IPS-18c (cell line): ENCODE data around the gene GOLGA6A.

Experiments
- H3K4me3 ChIP-seq: 2 replicates; pipeline ENCODE4 v1.7.0; 2013; ENCODE audit warnings: low read depth, mild to moderate bottlenecking, low read length, moderate library complexity; ENCODE audit not compliant: insufficient read depth
- H3K9me3 ChIP-seq: one replicate; pipeline ENCODE4 v1.6.1; 2013; ENCODE audit warnings: mild to moderate bottlenecking, low read length, moderate library complexity; ENCODE audit not compliant: control insufficient read depth, insufficient read depth

GOLGA6A gene

DNA sequence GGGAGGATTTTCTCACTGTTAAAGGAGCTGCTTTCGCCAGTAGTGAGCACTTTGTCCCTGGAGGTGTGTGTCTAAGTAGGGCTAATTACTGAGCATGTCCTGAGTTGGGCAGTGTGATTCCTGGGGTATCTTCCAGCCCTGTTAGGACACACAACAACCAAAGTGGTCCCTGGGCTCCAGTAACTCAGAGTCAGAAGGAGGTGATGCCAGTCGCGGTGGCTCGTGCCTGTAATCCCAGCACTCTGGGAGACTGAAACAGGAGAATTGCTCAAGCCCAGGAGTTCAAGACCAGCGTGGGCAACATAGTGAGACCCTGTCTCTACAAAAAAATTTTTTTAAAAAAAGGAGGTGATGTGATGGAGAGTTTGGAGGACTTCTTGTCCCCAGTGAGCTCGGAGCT is 50.3 kb downstream of the GOLGA6A start:
- no peaks in the 10 kb centered on the region for H3K9me3 ChIP-seq

DNA sequence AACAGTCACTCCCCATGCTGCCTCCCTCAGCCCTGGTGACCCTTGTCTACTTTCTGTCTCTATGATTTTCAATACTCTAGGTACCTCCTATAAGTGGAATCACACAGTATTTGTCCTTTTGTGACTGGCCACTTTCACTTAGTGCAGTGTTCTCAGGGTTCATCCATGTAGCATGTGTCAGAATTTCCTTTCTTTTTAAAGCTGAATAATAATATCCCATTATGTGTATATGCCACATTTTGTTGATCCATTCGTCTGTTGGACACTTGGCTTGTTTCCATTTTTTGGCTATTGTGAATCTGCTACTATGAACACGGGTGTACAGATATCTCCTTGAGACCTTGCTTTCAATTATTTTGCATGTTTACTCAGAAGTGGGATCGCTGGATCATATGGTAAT is 53.7 kb downstream of the GOLGA6A start:
- H3K9me3 ChIP-seq: no peaks in the 10 kb centered on the region
- H3K4me3 ChIP-seq: no peak overlapping the region

More for the DNA sequence above, 50.3 kb downstream of the GOLGA6A start:
- no peak overlapping the region for H3K4me3 ChIP-seq

DNA sequence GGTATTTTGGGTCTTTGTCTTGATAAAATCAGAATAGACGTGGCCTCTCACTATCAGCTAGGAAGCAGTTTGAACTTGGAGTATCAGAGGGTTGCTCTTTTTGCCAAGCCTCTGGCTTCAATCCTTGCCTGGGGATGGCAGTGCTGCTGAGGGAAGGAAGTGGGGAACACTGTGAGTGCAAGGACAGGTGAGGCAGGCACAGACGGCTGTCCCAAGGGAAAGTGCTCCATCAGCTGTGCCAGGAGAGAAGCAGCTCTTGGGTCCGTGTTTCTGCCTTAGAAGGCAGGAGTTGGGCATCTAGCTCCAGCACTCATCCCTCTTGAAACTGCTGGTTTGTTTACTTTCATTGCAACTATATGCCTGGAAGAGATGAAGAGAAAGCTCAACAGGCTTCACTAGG is 54.7 kb downstream of the GOLGA6A start:
- H3K4me3 ChIP-seq: no peak overlapping the region
- H3K9me3 ChIP-seq: no peaks in the 10 kb centered on the region

DNA sequence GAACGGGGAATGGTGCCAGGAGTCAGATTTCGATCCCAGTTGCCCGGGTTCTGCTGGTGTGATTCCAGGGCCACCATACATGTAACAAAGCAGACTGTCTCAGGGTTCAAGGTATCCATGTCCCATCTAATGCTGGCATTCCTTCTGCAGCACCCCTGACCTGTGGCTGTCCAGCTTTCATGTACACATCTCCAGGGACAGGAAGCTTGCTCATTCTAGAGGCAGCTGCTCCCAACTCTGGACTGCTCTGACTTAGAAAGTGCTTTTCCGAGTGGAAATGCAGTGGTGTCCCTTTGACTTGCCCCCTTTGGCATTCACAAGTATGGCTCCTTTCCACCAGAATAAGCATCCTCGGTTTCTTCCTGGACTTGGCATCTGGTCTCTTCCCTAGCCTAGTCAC is 56.9 kb downstream of the GOLGA6A start:
- no peaks in the 10 kb centered on the region for H3K9me3 ChIP-seq
- no peak overlapping the region for H3K4me3 ChIP-seq

DNA sequence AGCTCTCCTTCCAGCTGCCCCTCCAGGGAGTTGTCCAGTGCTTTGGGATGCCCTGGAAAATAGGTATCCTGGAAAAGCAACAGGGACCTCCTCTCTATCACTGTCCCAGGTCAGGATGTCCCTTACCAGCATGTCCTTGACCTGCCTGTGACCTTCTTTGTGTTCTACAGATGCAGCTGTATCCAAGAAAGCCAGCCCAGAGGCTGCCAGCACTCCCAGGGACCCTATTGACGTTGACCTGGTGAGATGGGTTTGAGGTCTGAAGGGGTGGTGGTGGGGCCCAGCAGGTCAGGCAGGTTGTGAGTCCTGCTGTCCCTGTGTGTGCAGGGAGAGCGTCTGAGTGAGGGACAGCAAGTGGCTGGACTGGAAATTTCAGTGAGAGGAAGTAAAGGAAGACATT is 57.7 kb downstream of the GOLGA6A start:
- no peak overlapping the region for H3K4me3 ChIP-seq
- H3K9me3 ChIP-seq: no peaks in the 10 kb centered on the region

DNA sequence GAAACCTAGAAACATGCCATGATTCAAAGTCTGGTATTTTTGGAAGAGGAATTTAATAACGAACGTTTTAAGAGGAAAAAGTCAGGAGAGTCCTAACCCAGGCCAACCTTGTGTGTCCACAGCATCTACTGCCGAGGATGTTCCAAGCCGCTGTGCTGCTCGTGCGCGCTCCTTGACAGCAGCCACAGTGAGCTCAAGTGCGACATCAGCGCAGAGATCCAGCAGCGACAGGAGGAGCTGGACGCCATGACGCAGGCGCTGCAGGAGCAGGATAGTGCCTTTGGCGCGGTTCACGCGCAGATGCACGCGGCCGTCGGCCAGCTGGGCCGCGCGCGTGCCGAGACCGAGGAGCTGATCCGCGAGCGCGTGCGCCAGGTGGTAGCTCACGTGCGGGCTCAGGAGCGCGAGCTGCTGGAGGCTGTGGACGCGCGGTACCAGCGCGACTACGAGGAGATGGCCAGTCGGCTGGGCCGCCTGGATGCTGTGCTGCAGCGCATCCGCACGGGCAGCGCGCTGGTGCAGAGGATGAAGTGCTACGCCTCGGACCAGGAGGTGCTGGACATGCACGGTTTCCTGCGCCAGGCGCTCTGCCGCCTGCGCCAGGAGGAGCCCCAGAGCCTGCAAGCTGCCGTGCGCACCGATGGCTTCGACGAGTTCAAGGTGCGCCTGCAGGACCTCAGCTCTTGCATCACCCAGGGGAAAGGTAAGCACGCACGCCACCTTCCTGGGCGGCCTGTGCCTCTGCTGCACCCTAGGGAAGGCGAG is 59.5 kb downstream of the GOLGA6A start:
- H3K9me3 ChIP-seq: no peaks in the 10 kb centered on the region
- no peak overlapping the region for H3K4me3 ChIP-seq
